Loucy (cell line): ENCODE measurements around the gene MINDY4.

Source experiments
- H2AFZ ChIP-seq: fragments of 200-600 bp; sonication (generic); 2 replicates; pipeline ENCODE4 v1.6.0; 2016; ENCODE audit warnings: antibody characterized with exemption, mild to moderate bottlenecking, low read length, moderate library complexity
- H3F3A ChIP-seq: fragments of 200-600 bp; 2 replicates; pipeline ENCODE4 v1.6.0; 2016; ENCODE audit warnings: antibody characterized with exemption, low read depth, mild to moderate bottlenecking
- H3K27me3 ChIP-seq: fragments of 200-600 bp; sonication (generic); 2 replicates; pipeline ENCODE4 v1.6.1; 2014; ENCODE audit warnings: low read length, mild to moderate bottlenecking; ENCODE audit not compliant: insufficient read depth, poor library complexity, severe bottlenecking
- H3K36me3 ChIP-seq: fragments of 200-600 bp; sonication (generic); 2 replicates; pipeline ENCODE4 v1.6.1; 2016; ENCODE audit warnings: low read length; ENCODE audit not compliant: insufficient read depth
- H3K4me1 ChIP-seq: fragments of 200-600 bp; sonication (generic); 2 replicates; pipeline ENCODE4 v1.5.1; 2014; ENCODE audit warnings: low read length, mild to moderate bottlenecking; ENCODE audit not compliant: insufficient read depth, poor library complexity, severe bottlenecking
- H3K4me2 ChIP-seq: fragments of 200-600 bp; sonication (generic); 2 replicates; pipeline ENCODE4 v1.6.0; 2014; ENCODE audit warnings: antibody characterized with exemption, low read length, low read depth, mild to moderate bottlenecking; ENCODE audit not compliant: poor library complexity, severe bottlenecking
- H3K4me3 ChIP-seq: fragments of 200-600 bp; sonication (generic); 2 replicates; pipeline ENCODE4 v1.5.1; 2014; ENCODE audit warnings: low read length, mild to moderate bottlenecking, mixed read lengths; ENCODE audit not compliant: poor library complexity, severe bottlenecking
- H3K79me2 ChIP-seq: fragments of 200-600 bp; sonication (generic); 2 replicates; pipeline ENCODE4 v1.6.1; 2014; ENCODE audit warnings: low read length; ENCODE audit not compliant: insufficient read depth
- H3K9ac ChIP-seq: fragments of 200-600 bp; sonication (generic); 2 replicates; pipeline ENCODE4 v1.6.0; 2014; ENCODE audit warnings: mild to moderate bottlenecking, low read depth, low read length, moderate library complexity; ENCODE audit not compliant: poor library complexity, severe bottlenecking
- H3K9me2 ChIP-seq: fragments of 200-600 bp; sonication (generic); replicated peaks from 2 replicates; pipeline ENCODE4 v1.6.1; 2016; ENCODE audit warnings: low read depth, low read length, mixed read lengths
- H3K9me3 ChIP-seq: fragments of 200-600 bp; sonication (generic); 2 replicates; pipeline ENCODE4 v1.6.1; 2014; ENCODE audit warnings: mild to moderate bottlenecking, antibody characterized with exemption, low read length, low read depth; ENCODE audit not compliant: insufficient read depth
- H4K20me1 ChIP-seq: fragments of 200-600 bp; sonication (generic); 2 replicates; pipeline ENCODE4 v1.6.0; 2014; ENCODE audit warnings: antibody characterized with exemption, low read length, mild to moderate bottlenecking; ENCODE audit not compliant: insufficient read depth, poor library complexity, severe bottlenecking
- EZH2phosphoT487 ChIP-seq: fragments of 200-600 bp; IDR thresholded peaks from 2 replicates; pipeline ENCODE4 v1.6.1; 2018; ENCODE audit warnings: antibody characterized with exemption, mild to moderate bottlenecking, moderate library complexity, borderline replicate concordance
- TF ChIP-seq, protein P1 (sequence below): fragments of 200-600 bp; sonication (generic); conservative IDR thresholded peaks from 2 replicates; pipeline ENCODE4 v1.5.1; 2014; ENCODE audit warnings: mild to moderate bottlenecking, antibody characterized with exemption, low read length

The MINDY4 gene

GRCh38 chr7:30884881-30885280 is 113.7 kb downstream of the MINDY4 start:
- Histone ChIP-seq H3K79me2 (no peaks in the 10 kb centered on the region), H3K9me3 (no peaks in the 10 kb centered on the region), H3K9ac (no peak overlapping the region), H3K9me2 (no peaks in the 10 kb centered on the region), H2AFZ (no peak overlapping the region), H4K20me1 (no peaks in the 10 kb centered on the region), H3K36me3 (no peaks in the 10 kb centered on the region), H3K4me1 (no peaks in the 10 kb centered on the region), H3K4me2 (no peak overlapping the region), H3K27me3 (no peaks in the 10 kb centered on the region), H3F3A (no peaks in the 10 kb centered on the region), H3K4me3 (no peak overlapping the region)
- TF ChIP-seq, protein P1, sequence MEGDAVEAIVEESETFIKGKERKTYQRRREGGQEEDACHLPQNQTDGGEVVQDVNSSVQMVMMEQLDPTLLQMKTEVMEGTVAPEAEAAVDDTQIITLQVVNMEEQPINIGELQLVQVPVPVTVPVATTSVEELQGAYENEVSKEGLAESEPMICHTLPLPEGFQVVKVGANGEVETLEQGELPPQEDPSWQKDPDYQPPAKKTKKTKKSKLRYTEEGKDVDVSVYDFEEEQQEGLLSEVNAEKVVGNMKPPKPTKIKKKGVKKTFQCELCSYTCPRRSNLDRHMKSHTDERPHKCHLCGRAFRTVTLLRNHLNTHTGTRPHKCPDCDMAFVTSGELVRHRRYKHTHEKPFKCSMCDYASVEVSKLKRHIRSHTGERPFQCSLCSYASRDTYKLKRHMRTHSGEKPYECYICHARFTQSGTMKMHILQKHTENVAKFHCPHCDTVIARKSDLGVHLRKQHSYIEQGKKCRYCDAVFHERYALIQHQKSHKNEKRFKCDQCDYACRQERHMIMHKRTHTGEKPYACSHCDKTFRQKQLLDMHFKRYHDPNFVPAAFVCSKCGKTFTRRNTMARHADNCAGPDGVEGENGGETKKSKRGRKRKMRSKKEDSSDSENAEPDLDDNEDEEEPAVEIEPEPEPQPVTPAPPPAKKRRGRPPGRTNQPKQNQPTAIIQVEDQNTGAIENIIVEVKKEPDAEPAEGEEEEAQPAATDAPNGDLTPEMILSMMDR = no peak
- TF ChIP-seq EZH2phosphoT487 = no peak

DNA sequence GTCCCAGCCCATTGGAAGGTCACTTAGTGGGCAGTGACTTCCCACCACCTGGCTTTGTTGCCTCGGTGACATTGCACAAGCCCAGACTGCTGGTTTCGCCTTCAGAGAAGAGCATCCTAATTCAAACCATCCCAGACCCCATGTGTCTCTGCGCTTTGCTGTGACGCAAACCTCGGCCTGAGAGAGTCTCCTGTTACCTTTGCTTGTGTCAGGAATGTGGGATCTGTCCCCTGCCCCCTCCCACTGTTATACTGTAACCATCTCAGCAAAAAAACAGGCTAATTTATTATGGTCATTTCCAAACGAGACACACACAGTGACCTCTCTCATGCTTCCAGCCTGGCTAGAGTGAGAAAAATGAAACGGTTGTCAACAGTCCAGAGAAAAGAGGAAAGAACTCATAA is 115.4 kb downstream of the MINDY4 start:
- Histone ChIP-seq H4K20me1 (no peaks in the 10 kb centered on the region), H3K9me2 (no peaks in the 10 kb centered on the region), H3K4me3 (no peak overlapping the region), H3K79me2 (no peaks in the 10 kb centered on the region), H2AFZ (no peak overlapping the region), H3F3A (no peaks in the 10 kb centered on the region), H3K27me3 (no peaks in the 10 kb centered on the region), H3K36me3 (no peaks in the 10 kb centered on the region), H3K9ac (no peak overlapping the region), H3K4me1 (no peaks in the 10 kb centered on the region), H3K4me2 (no peak overlapping the region), H3K9me3 (no peaks in the 10 kb centered on the region)
- no peak for TF ChIP-seq EZH2phosphoT487
- TF ChIP-seq, protein P1 = no peak

- no peaks in the 10 kb centered on the region for H3K9me2 ChIP-seq
- H3K79me2 ChIP-seq = no peaks in the 10 kb centered on the region
- no peaks in the 10 kb centered on the region for H3K27me3 ChIP-seq
- no peaks in the 10 kb centered on the region for H3K4me1 ChIP-seq
- H3K36me3 ChIP-seq = no peaks in the 10 kb centered on the region
- TF ChIP-seq, protein P1 = no peak
- TF ChIP-seq EZH2phosphoT487 = no peak
- no peaks in the 10 kb centered on the region for H4K20me1 ChIP-seq
- no peak overlapping the region for H2AFZ ChIP-seq
- H3K9ac ChIP-seq = no peak overlapping the region
- no peaks in the 10 kb centered on the region for H3K9me3 ChIP-seq
- no peak overlapping the region for H3K4me3 ChIP-seq
- no peak overlapping the region for H3K4me2 ChIP-seq
- H3F3A ChIP-seq = no peaks in the 10 kb centered on the region
Observed at GRCh38 chr7:30887464-30887872, 116.3 kb downstream of the MINDY4 start.
